Stimulated activated CD8-positive, alpha-beta memory T cell treated with anti-CD3 and anti-CD28 coated beads, Interleukin-12 subunit alpha, Interleukin-12 subunit beta, amount 100 ng/mL, for 24 hours (primary cell): ENCODE measurements around the gene TCF7L1.
"Not testable (repeated sequence)": the region's sequence is repeated elsewhere in the genome, so short reads cannot be mapped to it uniquely, and the experiment has no call there.

Experiments
- DNase-seq: peaks from one replicate; pipeline ENCODE4 v3.0.0-alpha.2; 2020; ENCODE audit errors: extremely low read depth

TCF7L1 gene

GRCh38 chr2:85183076-85183475, 49.9 kb downstream of the TCF7L1 start:
- no peak for DNase-seq

DNA sequence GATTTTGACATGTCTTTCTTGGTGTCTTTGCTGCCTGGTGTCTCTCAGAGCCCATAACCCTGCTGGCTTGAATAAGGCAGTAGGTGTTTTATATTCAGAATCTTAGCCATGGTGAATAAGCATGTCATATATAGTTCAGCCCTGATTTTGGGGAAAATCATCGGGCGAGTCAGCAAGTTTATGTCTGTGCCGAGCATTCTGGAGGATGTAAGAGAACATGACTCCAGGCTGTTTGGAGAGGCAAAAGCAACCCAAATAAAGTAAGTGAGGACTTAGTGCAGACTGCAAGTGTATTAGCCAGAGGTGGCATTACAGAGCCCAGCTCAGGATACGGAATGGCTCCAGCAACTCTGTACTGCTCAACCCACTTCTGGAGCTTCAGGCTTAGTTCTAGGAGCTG, 50.3 kb downstream of the TCF7L1 start:
- DNase-seq, result no peak

DNA sequence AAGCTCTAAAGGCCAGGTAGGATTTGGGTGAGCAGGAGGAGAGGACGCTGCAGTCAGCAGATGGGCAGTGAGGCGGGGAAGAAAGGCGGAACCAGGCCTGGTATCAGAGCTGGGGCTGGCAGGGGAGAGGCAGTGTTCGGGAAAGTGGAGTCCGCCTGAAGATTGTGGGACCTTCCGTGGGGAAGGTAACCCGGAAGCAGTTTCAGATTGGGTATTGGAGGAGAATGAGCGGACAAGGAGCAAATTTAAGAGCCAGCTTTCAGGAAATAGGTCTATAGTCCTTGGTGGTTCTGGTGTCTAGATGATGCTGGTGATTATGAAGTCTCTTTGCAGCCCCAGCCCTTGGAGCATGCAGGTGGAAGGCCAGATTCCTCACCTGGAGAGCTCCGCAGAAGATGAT, 51.0 kb downstream of the TCF7L1 start:
- DNase-seq, result no peak

DNA sequence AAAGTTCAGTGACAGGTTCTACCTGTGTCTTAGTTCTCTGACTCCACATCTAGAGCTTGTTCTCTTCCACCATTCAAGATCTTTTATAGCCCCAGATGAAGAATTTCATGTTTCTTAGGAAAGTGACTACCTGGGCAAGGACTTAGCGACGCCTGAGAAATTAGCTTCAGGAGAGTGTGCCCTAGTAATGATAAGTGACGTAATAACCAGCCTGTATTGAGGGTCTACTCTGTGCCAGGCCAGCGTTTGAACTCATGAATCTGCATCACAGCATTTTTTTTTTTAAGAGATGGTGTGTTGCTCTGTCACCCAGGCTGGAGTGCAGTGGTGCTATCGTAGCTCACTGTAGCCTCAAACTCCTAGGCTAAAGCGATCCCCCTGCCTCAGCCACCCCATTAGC, 51.8 kb downstream of the TCF7L1 start:
- DNase-seq, result no peak

- DNase-seq, result no peak
Measured at GRCh38 chr2:85185431-85185940, 52.3 kb downstream of the TCF7L1 start.

DNA sequence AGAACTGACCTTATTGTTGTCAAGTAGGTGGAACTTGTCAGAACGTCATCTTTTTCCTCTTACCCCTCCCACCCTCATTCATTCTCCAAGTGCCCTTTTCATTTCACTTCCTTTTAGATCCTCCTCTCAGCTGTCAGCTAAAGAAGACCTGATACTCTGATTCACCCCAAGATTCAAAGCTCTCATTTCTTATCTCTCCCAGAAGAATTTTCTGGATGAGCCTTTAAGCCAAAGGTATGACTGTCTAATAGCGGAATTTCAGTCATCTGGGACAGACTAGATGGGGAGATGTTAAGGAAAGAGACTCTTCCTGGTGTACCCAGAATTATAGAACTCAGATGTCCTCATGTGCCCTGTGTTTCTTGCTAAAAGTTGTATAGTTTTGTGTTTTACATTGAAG, 53.9 kb downstream of the TCF7L1 start:
- no peak for DNase-seq

DNA sequence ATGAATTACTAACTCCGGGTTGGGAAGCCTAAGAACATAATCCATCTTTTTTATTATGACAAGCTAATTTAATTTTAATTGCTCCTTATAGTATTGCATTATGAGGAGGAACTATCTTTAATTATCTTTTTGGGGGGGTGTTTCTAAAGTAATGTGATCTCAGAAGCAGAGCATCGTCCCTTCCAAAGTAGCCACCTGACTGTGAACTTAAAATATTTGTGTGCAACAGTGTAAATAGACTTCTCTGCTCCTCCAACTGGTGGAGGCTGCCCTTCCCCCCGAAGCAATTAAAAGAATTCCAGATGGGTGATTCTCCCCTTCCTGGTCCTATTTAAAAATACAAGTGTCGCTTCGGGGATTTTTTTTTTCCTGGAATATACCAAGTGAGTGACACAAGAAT, 55.7 kb downstream of the TCF7L1 start:
- no peak for DNase-seq

- DNase-seq, result no peak
Measured at GRCh38 chr2:85189606-85190270, 56.5 kb downstream of the TCF7L1 start.

DNA sequence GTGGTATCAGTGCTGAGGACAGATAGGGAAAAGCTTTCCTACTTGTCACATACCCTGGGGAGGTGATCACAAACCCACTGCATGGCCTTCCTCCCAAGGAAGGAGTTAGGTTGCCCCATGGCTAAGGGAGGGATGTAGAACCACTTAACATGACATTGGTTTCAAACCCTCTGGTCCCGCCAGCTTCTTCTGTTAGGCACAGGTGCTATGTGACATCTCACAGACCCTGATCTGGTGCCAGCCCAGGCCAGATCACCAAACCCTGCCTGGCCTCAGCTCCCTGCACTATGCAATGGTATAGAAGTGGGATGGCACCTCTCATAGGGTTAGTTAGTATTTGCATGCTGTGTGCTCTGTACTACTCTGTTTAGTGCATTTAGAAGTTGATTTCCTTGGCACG, 58.0 kb downstream of the TCF7L1 start:
- DNase-seq, result no peak

DNA sequence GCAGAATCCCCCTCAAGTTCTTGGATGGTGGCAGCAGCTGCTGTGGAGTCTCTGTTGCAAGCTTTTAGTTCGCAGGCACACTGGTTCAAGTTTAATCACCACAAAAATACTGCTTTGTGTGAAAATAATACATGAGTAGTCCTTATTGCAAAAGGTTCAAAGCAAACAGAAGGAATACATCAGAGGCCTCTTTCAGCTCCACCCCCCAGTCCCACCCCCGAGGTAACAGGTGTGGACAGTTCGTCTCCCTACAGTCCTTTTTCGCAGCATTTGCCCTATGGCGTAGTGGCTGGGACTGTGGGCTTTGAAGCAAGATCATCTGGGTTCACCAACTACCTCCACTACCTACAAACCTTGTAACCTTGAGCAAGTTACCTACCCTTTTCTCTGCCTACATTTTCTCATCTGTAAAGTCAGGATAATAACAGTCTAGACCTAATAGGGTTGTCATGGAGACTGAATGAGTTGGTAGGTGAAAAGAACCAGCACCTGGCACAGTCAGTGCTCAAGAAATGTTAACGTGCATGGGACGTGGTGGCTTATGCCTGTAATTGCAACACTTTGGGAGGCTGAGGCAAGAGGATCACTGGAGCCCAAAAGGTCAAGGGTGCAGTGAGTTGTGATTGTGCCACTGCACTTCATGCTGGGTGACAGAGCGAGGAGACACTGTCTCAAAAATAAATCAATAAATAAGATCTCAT, 61.7 kb downstream of the TCF7L1 start:
- no peak for DNase-seq

- DNase-seq, result no peak
Measured at GRCh38 chr2:85195956-85196355, 62.8 kb downstream of the TCF7L1 start.

GRCh38 chr2:85199698-85200097, 66.5 kb downstream of the TCF7L1 start:
- no peak for DNase-seq

DNA sequence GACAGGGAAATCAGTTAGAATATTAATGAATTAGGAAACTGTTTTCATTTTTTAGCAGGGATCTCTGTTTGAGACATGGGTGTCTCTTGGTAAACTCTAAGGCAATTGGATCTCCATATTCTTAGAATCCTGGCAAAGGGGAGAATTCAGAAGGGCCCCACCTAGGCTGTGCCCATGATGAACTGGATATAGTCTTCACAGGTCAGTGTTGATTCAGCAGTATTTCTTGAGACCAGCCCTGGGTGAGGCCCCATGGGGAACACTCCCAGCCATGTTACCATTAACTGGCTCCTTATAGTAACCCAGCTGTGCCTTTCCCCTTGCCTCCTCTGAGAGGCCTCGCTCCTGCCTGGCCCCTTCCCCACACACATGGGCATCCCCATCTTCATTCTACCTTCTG, 76.7 kb downstream of the TCF7L1 start:
- no peak for DNase-seq

DNA sequence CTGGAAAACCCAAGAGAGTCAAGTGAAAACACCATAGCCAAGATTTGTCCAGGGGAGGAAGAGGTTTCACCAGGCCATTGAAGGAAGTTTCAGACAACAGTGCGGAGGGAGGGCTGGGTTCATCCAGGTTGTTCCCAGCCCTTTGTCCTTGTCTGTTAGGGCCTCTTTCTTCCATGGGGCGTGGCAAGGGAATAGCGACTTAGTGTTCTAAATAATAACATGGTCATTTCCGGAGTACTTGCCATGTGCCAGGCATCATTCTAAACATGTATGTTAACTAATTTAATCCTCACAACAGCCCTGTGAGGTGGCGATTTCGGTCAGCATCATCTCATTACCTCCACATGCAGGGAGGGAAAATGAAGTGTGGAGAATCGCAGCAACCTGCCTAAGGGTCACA, 77.3 kb downstream of the TCF7L1 start:
- DNase-seq, result no peak

DNA sequence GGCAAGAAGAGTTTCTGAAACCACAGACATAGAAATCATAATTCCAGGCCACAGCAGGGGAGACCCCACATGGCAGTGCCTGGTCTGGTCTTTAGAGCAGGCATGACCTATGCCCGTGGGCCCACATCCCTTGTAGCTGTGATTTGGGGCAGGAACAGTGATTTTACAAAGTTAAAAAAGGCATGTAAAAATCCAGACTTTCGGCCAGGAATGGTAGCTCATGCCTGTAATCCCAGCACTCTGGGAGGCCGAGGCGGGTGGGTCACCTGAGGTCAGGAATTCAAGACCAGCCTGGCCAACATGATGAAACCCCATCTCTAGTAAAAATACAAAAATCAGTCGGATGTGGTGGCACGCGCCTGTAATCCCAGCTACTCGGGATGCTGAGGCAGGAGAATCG, 78.4 kb downstream of the TCF7L1 start:
- not testable (repeated sequence) for DNase-seq

DNA sequence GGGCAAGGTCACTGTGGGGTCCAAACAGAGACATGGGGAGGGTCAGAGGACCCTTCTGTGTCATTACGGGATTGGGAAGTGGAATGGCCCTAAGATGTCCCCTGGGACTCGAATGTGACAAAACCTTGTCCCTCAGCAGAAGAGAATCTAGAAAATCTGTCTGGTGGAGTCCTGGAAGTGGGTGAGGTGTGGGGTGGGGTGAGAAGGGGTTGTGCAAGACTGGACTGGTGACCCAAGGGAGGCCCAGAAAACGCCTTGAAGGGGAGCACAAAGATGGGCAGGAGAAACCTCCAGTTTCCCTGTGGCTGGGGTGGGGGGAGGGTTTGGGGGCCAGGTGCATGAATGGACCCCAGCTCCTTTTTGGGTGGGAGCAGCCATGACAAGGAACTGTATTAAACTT, 79.6 kb downstream of the TCF7L1 start:
- no peak for DNase-seq

GRCh38 chr2:85213404-85213803, 80.2 kb downstream of the TCF7L1 start:
- DNase-seq, result no peak

GRCh38 chr2:85213901-85214512, 80.8 kb downstream of the TCF7L1 start:
- DNase-seq, result no peak

DNA sequence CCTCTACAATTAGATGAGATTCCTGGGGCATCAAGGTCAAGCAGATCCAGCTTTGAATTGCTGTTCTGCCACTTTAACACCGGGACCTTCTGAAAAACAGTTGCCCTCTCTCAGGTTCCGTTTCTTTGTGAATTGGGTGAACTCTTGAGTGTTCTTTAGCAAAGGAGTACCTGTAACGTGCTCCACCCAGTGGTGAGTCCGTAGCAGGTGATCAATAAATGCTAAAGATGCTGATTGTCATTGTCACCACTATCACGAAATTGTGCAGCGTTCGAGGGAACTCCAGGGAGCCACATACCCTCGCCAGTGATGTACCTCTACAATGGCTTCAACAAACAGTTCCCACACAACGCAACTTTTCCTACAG, 81.9 kb downstream of the TCF7L1 start:
- no peak for DNase-seq

- no peak for DNase-seq
Measured at GRCh38 chr2:85215448-85216401, 82.5 kb downstream of the TCF7L1 start.

DNA sequence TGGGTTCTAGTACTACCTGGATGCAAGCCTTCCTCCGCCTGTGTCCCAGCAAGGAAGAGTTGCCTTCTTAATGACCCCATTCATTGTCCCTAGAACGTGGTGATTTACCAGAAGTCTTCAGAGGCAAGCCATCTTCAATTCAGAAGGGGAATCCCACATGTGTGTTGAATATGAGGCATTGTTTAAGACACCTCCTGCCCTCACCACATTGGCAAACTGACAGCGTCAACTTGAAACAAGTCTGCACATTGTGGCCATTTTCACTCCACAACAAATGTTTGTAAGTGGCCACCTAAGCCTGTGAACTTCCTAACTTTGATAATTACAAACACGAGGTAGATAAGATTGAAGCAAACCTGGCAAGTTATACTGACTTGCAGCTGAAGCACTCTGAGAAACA, 83.7 kb downstream of the TCF7L1 start:
- DNase-seq, result no peak

DNA sequence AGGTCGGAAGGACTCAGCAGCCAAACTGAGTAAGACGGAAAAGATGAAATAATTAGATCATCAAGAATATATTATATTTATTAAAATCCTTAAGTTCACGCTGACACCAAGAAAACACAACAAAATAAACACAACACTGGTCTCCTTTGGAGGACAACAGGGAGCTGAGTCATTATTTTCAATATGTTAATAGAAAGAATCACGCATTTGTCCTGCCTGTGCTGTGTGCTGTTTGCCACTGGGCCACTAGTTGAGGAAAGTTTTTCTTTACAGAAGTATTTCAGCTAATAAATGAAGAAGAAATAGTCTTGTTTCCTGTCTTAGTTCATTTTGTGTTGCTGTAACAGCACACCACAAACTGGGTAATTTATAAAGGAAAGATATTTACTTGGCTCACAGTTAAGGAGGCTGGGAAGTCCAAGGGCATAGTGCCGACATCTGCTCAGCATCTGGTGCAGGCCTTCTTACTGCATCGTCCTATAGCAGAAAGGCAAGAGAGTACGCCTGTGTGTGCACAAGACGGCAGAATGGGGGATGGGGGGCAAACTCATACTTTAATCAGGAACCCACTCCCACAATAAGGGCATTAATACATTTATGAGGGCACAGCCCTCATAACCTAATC, 88.0 kb downstream of the TCF7L1 start:
- no peak for DNase-seq
